ENCODE results near the gene DAND5. TPM values are rescaled to one million over a fixed set of nuclear protein-coding genes. Genes with fewer than 3 reads are reported as not detected.

The DAND5 gene
- total RNA-seq, 1 experiment from 2014 or later = not detected

DNA sequence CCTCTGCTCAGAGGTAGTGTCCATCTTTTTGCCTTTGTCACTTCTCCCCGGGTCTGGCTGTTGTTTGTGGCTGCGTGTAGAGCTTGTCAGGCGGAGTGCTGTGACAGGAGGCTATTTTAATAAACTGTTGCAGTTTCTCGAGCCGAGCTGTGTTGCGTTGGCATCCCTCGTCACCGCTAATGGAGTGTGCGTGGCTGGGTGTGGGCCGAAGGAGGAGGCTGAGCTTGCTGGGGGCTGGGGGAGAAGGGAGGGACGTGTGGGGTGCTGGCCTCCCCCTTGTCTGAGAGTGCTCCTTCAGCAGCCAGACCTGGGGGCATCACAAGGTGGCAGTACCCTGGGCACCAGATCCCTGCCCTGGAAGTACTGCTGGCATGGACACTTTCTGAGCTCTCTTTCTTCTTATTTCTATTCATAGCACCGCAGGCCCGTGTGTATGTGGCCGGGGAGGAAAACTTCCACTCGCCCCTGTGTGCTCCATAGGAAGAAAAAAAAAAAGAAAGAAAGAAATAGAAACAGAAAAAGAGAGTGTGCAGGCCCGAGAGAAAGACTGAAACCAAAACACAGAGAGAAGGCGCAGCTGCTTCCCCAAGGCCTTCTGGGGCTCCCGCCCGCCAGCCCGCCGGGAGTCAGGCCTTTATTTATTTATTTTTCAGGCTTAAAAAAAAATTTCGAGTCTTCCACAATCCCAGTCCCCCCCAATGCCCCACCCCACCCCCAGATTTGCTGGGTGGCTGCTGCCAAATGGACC lies 52.9 kb downstream of the DAND5 start:
- peak; percentile 56 for DNase-seq (ENCODE audit: low read depth)

DNA sequence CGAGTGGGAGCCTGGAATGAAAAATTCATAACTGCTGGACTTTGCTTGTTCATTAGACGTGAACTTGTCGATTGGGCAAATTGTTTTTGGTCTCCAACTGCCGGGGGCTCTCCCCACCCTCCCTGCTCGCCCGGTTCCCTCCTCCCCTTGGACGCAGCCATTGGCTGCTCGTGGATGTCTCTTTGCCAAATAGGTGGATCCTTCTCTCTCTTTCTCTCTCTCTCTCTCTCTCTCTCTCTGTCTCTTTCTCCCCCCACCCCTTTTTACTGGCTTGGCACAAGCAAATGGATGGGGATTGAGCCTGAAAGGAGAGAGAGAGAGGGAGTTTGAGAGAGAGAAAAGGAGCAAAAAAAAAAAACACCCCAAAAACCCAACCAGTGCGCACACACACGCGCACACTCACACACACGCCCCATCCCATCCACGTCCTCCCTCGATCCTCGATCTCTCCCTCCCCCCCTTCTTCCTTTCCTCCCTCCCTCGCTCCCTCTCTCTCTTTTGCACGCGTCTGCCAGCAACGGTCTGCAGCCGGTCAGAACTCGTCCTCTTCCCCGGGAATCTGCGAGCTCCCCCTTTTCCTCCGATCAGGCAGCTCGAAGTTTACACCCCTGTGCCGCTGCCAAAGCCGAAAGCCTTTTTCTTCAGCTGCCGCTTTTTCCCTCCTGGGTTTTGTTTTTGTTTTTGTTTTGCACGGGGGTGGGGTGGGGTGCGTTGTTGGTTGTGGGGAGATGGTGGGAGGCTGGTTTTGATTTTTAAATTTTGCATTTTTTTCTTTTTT lies 53.7 kb downstream of the DAND5 start:
- DNase-seq (ENCODE audit: low read depth) = peak; percentile 94

GRCh38 chr19:13023656-13024055 lies 54.3 kb downstream of the DAND5 start:
- DNase-seq (ENCODE audit: low read depth) = no peak

Other genes starting within 250 kb of the DAND5 start
- gene TNPO2, start 245.6 kb upstream of the DAND5 start, total RNA-seq (2014; rRNA removed) = 41.0 and 56.0 TPM in 2 replicates
- 372 and 446 TPM in 2 replicates for gene TRIR, start 234.9 kb upstream of the DAND5 start, total RNA-seq (2014; rRNA removed)
- gene GET3, start 232.1 kb upstream of the DAND5 start, total RNA-seq (2014; rRNA removed) = 136 and 155 TPM in 2 replicates
- 0.45 and 0.98 TPM in 2 replicates for gene BEST2, start 217.8 kb upstream of the DAND5 start, total RNA-seq (2014; rRNA removed)
- gene HOOK2, start 194.0 kb upstream of the DAND5 start, total RNA-seq (2014; rRNA removed) = 15.2 and 20.3 TPM in 2 replicates
- 76.8 and 91.4 TPM in 2 replicates for gene JUNB, start 178.1 kb upstream of the DAND5 start, total RNA-seq (2014; rRNA removed)
- gene PRDX2, start 167.8 kb upstream of the DAND5 start, total RNA-seq (2014; rRNA removed) = 101 and 124 TPM in 2 replicates
- gene THSD8, start 167.5 kb upstream of the DAND5 start, total RNA-seq (2014; rRNA removed) = not detected in 2 replicates
- gene RNASEH2A, start 163.0 kb upstream of the DAND5 start, total RNA-seq (2014; rRNA removed) = 56.2 and 59.5 TPM in 2 replicates
- not detected in 2 replicates for gene RTBDN, start 135.0 kb upstream of the DAND5 start, total RNA-seq (2014; rRNA removed)
- gene MAST1, start 131.1 kb upstream of the DAND5 start, total RNA-seq (2014; rRNA removed) = 0.13 TPM in 1 of 2 replicates, not detected in the other
- 17.2 and 18.9 TPM in 2 replicates for gene DNASE2, start 88.1 kb upstream of the DAND5 start, total RNA-seq (2014; rRNA removed)
- gene KLF1, start 82.4 kb upstream of the DAND5 start, total RNA-seq (2014; rRNA removed) = not detected in 2 replicates
- 24.6 and 31.9 TPM in 2 replicates for gene GCDH, start 78.4 kb upstream of the DAND5 start, total RNA-seq (2014; rRNA removed)
- gene SYCE2, start 50.3 kb upstream of the DAND5 start, total RNA-seq (2014; rRNA removed) = 0.17 TPM in 1 of 2 replicates, not detected in the other
- gene FARSA, start 35.9 kb upstream of the DAND5 start, total RNA-seq (2014; rRNA removed) = 64.0 and 77.4 TPM in 2 replicates
- 1,263 and 1,378 TPM in 2 replicates for gene CALR, start 31.0 kb upstream of the DAND5 start, total RNA-seq (2014; rRNA removed)
- gene RAD23A, start 23.7 kb upstream of the DAND5 start, total RNA-seq (2014; rRNA removed) = 158 and 176 TPM in 2 replicates
- 59.3 and 71.9 TPM in 2 replicates for gene GADD45GIP1, start 12.4 kb upstream of the DAND5 start, total RNA-seq (2014; rRNA removed)
- 9.2 and 13.9 TPM in 2 replicates for gene NFIX, start 25.9 kb downstream of the DAND5 start, total RNA-seq (2014; rRNA removed)
- gene LYL1, start 133.3 kb downstream of the DAND5 start, total RNA-seq (2014; rRNA removed) = not detected in 2 replicates
- 39.6 and 40.0 TPM in 2 replicates for gene TRMT1, start 147.2 kb downstream of the DAND5 start, total RNA-seq (2014; rRNA removed)
- 84.1 and 86.1 TPM in 2 replicates for gene NACC1, start 148.7 kb downstream of the DAND5 start, total RNA-seq (2014; rRNA removed)
- 76.4 and 78.6 TPM in 2 replicates for gene STX10, start 180.8 kb downstream of the DAND5 start, total RNA-seq (2014; rRNA removed)
- 13.6 and 14.7 TPM in 2 replicates for gene IER2, start 180.8 kb downstream of the DAND5 start, total RNA-seq (2014; rRNA removed)